Measurements from ENCODE around the gene GNE.

GNE gene

DNA sequence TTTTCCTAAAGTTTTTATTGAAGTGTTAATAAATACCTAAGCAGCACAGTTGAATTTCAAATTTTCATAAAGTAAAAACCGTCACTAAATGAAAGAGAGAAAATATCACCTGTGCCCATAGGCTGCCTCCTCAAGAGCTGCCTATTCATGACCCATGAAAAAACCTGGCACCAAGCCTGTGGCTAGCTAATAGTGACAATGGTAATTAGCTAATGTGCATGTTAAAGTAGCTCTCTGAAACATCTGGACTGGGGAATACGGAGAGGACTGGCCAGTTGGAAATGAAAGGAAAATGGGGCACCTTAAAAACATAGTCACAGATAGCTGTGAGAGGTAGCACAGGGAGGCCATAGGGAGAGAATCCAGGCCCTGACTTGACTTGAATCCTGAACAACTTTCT lies 5.4 kb upstream of the GNE start:
- no peak overlapping the region for H3K27ac ChIP-seq (ENCODE audit: low read depth, low read length, poor library complexity, severe bottlenecking)
- no peak overlapping the region for H3K4me3 ChIP-seq (ENCODE audit: low read depth, low read length, poor library complexity, severe bottlenecking)
- peaks cover 6% of the 10 kb centered on the region for H3K4me1 ChIP-seq (ENCODE audit: insufficient read depth, low read length, severe bottlenecking)
- H3K4me2 ChIP-seq (ENCODE audit: low read length): no peak overlapping the region
- TF ChIP-seq, protein P1, sequence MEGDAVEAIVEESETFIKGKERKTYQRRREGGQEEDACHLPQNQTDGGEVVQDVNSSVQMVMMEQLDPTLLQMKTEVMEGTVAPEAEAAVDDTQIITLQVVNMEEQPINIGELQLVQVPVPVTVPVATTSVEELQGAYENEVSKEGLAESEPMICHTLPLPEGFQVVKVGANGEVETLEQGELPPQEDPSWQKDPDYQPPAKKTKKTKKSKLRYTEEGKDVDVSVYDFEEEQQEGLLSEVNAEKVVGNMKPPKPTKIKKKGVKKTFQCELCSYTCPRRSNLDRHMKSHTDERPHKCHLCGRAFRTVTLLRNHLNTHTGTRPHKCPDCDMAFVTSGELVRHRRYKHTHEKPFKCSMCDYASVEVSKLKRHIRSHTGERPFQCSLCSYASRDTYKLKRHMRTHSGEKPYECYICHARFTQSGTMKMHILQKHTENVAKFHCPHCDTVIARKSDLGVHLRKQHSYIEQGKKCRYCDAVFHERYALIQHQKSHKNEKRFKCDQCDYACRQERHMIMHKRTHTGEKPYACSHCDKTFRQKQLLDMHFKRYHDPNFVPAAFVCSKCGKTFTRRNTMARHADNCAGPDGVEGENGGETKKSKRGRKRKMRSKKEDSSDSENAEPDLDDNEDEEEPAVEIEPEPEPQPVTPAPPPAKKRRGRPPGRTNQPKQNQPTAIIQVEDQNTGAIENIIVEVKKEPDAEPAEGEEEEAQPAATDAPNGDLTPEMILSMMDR (IDR thresholded peaks at IDR 0.05; ENCODE audit: low read length): no peak
- no peak for TF ChIP-seq EZH2 (IDR thresholded peaks at IDR 0.05; ENCODE audit: borderline replicate concordance, low read length)
- H3K9me3 ChIP-seq (ENCODE audit: low read length): no peaks in the 10 kb centered on the region
- H4K20me1 ChIP-seq (ENCODE audit: insufficient read depth, low read length): no peaks in the 10 kb centered on the region
- no peaks in the 10 kb centered on the region for H3K36me3 ChIP-seq (ENCODE audit: insufficient read depth, low read length)
- no peaks in the 10 kb centered on the region for H3F3A ChIP-seq (ENCODE audit: insufficient read depth, low read length)
- no peaks in the 10 kb centered on the region for H3K9me2 ChIP-seq (ENCODE audit: low read depth, low read length)
- no peak overlapping the region for H3K9ac ChIP-seq (ENCODE audit: low read length)
- H3K27me3 ChIP-seq (ENCODE audit: insufficient read depth, low read length): no peaks in the 10 kb centered on the region
- no peak overlapping the region for H2AFZ ChIP-seq (ENCODE audit: low read length)
- H3K79me2 ChIP-seq (ENCODE audit: insufficient read depth, low read length): no peaks in the 10 kb centered on the region

DNA sequence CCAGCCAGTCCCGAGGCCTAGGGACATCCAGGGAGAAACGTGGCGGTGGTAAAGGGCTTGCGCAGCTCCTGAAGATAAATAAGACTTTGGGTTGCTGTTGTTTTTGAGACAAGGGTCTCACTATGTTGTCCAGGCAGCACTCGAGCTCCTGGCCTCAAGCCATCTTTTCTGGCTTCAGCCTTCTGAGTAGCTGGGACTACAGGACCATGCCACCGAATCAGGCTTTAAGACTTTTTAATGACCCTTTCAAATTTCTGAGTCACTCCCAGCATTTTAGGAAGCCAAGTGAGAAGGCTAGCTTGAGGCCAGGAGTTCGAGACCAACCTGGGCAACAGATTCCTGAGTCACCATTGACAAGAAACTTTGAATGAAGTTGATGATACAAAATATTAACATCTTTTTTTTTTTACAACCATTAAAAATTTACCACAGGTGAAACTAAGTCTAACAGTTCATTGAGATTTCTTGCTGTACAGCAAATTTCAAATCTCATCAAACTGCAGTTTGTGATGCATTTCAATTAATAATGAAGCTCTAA lies 817 bp upstream of the GNE start:
- H3K36me3 ChIP-seq (ENCODE audit: insufficient read depth, low read length): no peaks in the 10 kb centered on the region
- peak overlapping the region; percentile 79; the same call in 1 of the 2 replicates for H3K9ac ChIP-seq (ENCODE audit: low read length)
- peak overlapping the region; percentile 82 for H3K4me2 ChIP-seq (ENCODE audit: low read length)
- peaks cover 11% of the 10 kb centered on the region for H3K4me1 ChIP-seq (ENCODE audit: insufficient read depth, low read length, severe bottlenecking)
- no peaks in the 10 kb centered on the region for H3F3A ChIP-seq (ENCODE audit: insufficient read depth, low read length)
- no peaks in the 10 kb centered on the region for H3K9me3 ChIP-seq (ENCODE audit: low read length)
- no peaks in the 10 kb centered on the region for H3K9me2 ChIP-seq (ENCODE audit: low read depth, low read length)
- no peaks in the 10 kb centered on the region for H3K27me3 ChIP-seq (ENCODE audit: insufficient read depth, low read length)
- no peaks in the 10 kb centered on the region for H3K79me2 ChIP-seq (ENCODE audit: insufficient read depth, low read length)
- no peak overlapping the region for H2AFZ ChIP-seq (ENCODE audit: low read length)
- H3K4me3 ChIP-seq (ENCODE audit: low read depth, low read length, poor library complexity, severe bottlenecking): peak overlapping the region; percentile 93
- TF ChIP-seq EZH2 (IDR thresholded peaks at IDR 0.05; ENCODE audit: borderline replicate concordance, low read length): no peak
- TF ChIP-seq, protein P1 (IDR thresholded peaks at IDR 0.05; ENCODE audit: low read length): no peak
- H3K27ac ChIP-seq (ENCODE audit: low read depth, low read length, poor library complexity, severe bottlenecking): no peak overlapping the region
- H4K20me1 ChIP-seq (ENCODE audit: insufficient read depth, low read length): no peaks in the 10 kb centered on the region

DNA sequence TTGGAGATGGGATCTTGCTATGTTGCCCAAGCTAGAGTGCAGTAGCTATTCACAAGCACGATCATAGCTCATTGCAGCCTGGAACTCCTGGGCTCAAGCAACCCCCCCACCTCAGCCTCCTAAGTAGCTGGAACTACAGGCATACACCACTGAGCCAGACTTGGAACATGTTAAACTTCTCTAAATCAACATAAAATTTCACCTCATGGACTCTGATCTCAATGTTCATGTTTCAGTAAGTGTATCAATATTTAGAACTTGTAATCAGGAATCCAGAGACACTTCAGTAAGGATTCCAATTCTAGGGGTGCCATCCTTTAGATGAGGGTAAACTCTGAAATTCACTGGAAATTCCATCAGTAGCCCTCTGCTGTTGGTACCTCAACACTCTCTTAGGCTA lies 6.8 kb downstream of the GNE start:
- Histone ChIP-seq H3K4me1 (ENCODE audit: insufficient read depth, low read length, severe bottlenecking) (no peaks in the 10 kb centered on the region), H3K27ac (ENCODE audit: low read depth, low read length, poor library complexity, severe bottlenecking) (no peak overlapping the region), H3K9me2 (ENCODE audit: low read depth, low read length) (no peaks in the 10 kb centered on the region), H3K9ac (ENCODE audit: low read length) (no peak overlapping the region), H3K79me2 (ENCODE audit: insufficient read depth, low read length) (no peaks in the 10 kb centered on the region), H3F3A (ENCODE audit: insufficient read depth, low read length) (no peaks in the 10 kb centered on the region), H3K9me3 (ENCODE audit: low read length) (no peaks in the 10 kb centered on the region), H3K36me3 (ENCODE audit: insufficient read depth, low read length) (0 out of 2 replicates have a peak, but pooled peaks cover 3% of the 10 kb centered on the region), H2AFZ (ENCODE audit: low read length) (no peak overlapping the region), H3K4me3 (ENCODE audit: low read depth, low read length, poor library complexity, severe bottlenecking) (no peak overlapping the region), H3K27me3 (ENCODE audit: insufficient read depth, low read length) (no peaks in the 10 kb centered on the region), H4K20me1 (ENCODE audit: insufficient read depth, low read length) (no peaks in the 10 kb centered on the region), H3K4me2 (ENCODE audit: low read length) (no peak overlapping the region)
- no peak for TF ChIP-seq EZH2 (IDR thresholded peaks at IDR 0.05; ENCODE audit: borderline replicate concordance, low read length)
- TF ChIP-seq, protein P1 (IDR thresholded peaks at IDR 0.05; ENCODE audit: low read length): no peak

Measured in OCI-LY1 (cell line).